ENCODE results near the gene TXNDC16. TPM values are rescaled to one million over a fixed set of nuclear protein-coding genes. Genes with fewer than 3 reads are reported as not detected.
A peak's percentile ranks its signal among the peaks of the same experiment; 100 is the strongest.

Gene TXNDC16
- total and polyA plus RNA-seq, 9 of the 15 experiments (the other 6 are each of a cell fraction or from before 2014, with no cell fraction given) = 1.8 to 6.2 (median 4.9) TPM

GRCh38 chr14:52552063-52552988 is at the start of gene TXNDC16, which contains the start of gene GPR137C (continued):
- TF ChIP-seq REST (IDR thresholded peaks at IDR 0.05; ENCODE audit: borderline replicate concordance) (no peak), REST (CRISPR knock-in tag; IDR thresholded peaks at IDR 0.05; ENCODE audit: low read depth) (0 out of 2 replicates have a peak, but pooled peaks have one; percentile 28), ARNT (IDR thresholded peaks at IDR 0.05) (no peak), NRF1 (conservative IDR thresholded peaks at IDR 0.05 in 1 of 2, IDR thresholded peaks at IDR 0.05 in 1 of 2) (peak; percentile 77 to 79), NFYB (IDR thresholded peaks at IDR 0.05; ENCODE audit: extremely low read depth, insufficient read length) (peak; percentile 92), USF1 (CRISPR knock-in tag; IDR thresholded peaks at IDR 0.05) (peak; percentile 58), ZNF707 (CRISPR knock-in tag; conservative IDR thresholded peaks at IDR 0.05) (no peak), SAP30 (IDR thresholded peaks at IDR 0.05; ENCODE audit: borderline replicate concordance, insufficient read depth, low read depth, low read length, poor library complexity, severe bottlenecking) (peak; percentile 27), SRF (CRISPR knock-in tag; IDR thresholded peaks at IDR 0.05) (peak in 1 of 2 experiments; percentile 43; a peak in 1 of 4 replicates), MYC (IDR thresholded peaks at IDR 0.05; ENCODE audit: low read depth, low read length) (peak; percentile 71; the same call in 1 of the 2 replicates), MYC (CRISPR knock-in tag; IDR thresholded peaks at IDR 0.05; ENCODE audit: borderline replicate concordance, low read depth) (no peak)
- TF ChIP-seq, protein P1, sequence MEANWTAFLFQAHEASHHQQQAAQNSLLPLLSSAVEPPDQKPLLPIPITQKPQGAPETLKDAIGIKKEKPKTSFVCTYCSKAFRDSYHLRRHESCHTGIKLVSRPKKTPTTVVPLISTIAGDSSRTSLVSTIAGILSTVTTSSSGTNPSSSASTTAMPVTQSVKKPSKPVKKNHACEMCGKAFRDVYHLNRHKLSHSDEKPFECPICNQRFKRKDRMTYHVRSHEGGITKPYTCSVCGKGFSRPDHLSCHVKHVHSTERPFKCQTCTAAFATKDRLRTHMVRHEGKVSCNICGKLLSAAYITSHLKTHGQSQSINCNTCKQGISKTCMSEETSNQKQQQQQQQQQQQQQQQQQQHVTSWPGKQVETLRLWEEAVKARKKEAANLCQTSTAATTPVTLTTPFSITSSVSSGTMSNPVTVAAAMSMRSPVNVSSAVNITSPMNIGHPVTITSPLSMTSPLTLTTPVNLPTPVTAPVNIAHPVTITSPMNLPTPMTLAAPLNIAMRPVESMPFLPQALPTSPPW (CRISPR knock-in tag; IDR thresholded peaks at IDR 0.05) = peak; percentile 26; the same call in 1 of the 2 replicates
- TF ChIP-seq, protein P2, sequence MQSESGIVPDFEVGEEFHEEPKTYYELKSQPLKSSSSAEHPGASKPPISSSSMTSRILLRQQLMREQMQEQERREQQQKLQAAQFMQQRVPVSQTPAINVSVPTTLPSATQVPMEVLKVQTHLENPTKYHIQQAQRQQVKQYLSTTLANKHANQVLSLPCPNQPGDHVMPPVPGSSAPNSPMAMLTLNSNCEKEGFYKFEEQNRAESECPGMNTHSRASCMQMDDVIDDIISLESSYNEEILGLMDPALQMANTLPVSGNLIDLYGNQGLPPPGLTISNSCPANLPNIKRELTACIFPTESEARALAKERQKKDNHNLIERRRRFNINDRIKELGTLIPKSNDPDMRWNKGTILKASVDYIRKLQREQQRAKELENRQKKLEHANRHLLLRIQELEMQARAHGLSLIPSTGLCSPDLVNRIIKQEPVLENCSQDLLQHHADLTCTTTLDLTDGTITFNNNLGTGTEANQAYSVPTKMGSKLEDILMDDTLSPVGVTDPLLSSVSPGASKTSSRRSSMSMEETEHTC (IDR thresholded peaks at IDR 0.05) = peak; percentile 34; the same call in 1 of the 2 replicates

Measured in K562 (cell line).